ENCODE measurements around the gene C1orf210.

The C1orf210 gene

DNA sequence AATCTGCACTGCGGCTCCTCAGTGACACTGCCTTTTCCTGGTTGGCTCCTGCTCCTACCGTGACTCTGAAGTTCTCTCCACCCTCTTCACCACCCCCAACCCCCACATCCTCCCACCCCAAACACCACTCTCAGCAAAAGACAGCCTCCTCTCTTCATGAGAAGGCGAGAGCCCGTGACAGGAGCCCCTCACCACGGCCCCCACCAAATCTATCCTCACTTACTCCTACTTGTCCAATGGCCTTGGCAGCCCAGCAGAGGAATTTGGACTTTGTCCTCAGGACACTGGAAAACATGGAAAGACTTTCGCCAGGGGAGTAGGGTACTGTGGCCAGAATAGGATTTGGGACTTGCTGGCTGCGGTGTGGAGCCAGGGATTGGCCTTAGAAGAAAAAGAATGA is 8.7 kb downstream of the C1orf210 start:
- DNase-seq (ENCODE audit: low read depth, low spot score): no peak
- no peak overlapping the region for H3K27ac ChIP-seq

DNA sequence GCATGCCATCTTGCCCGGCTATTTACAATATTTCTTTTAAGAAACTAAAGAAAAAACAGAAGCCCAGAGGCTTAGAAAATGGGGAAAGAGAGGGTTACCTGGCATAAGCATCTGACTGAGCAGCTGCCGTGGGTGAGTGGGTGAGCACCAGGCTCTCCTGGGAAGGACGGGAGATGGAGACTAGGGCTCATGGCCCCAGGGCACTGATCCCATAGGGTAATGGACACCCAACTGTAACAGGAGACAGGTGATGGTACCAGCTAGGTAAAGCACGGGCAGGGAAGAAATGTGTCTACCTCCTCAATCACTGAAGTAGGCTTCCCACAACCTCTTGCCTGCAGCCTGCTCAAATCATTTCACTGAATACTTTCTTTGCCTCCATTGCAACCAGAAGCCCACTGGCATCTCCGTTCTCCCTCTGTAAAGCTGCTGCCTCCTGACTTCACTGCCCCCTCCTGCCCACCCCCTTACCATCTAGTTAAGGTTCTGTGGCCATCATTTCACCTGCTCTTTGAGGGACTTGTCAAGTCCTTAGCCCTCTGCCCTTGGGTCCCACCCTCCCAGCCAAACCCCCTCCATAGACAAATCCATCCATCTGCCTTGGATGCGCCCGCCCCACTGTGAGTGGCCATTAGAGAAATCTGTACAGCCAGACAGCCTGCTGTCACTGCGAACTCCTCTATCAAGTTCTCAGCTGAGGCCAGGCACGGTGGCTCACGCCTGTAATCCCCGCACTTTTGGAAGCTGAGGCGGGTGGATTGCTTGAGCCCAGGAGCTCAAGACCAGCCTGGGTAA is 9.4 kb downstream of the C1orf210 start:
- H3K27ac ChIP-seq: no peak overlapping the region
- DNase-seq (ENCODE audit: low read depth, low spot score): no peak

DNA sequence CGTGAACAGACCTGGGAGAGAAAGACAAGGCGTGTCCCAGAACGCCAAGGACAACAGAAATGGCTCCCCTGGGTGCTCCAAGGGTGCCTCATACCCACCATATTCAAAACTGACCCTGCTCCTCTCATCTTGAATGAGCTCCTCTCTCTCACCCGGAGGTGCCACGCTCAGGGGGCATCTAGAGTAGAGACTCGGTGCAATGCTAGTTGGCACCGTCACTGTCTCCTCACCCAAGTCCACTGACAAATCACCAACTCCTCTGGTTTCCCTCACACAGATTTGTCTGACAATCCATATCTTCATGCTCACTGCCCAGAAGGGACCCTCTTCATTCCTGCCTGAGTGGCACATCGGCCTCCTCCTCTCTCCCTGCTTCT is 10.6 kb downstream of the C1orf210 start:
- no peak for DNase-seq (ENCODE audit: low read depth, low spot score)
- peak overlapping the region; percentile 48 for H3K27ac ChIP-seq

DNA sequence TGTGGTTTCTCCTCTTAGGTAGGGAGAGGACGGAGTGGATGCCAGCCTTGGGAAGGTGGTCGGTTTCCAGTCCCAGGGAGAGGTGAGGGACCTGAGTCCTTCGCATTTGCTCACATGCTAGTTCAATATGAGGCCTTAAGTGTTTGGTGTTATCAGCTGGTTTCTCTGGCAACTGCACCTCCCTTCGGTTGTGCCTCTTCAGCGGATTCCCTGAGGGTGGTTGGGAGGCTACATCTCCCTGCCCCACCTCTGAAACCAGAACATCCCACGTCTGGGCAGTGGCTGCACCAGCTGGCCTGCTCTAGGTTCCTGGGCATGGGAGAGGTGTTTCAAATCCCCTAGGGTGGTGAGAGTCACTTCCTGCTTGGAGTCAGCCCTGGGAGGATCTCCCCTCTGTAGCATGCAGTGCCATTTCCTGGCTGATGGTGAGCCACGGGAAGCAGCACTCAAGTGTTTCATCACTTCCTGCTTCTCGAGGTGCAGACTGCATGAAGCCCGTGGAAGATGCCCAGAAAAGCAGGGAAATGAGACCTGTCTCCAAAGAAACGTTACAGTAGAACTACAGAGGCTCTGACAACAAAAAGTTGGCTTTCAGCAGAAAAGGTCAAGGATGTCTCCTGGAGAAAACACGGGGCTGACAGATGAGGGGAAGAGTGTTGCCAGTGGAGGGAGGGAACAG is 11.1 kb downstream of the C1orf210 start:
- H3K27ac ChIP-seq: peak overlapping the region; percentile 48
- DNase-seq (ENCODE audit: low read depth, low spot score): no peak

DNA sequence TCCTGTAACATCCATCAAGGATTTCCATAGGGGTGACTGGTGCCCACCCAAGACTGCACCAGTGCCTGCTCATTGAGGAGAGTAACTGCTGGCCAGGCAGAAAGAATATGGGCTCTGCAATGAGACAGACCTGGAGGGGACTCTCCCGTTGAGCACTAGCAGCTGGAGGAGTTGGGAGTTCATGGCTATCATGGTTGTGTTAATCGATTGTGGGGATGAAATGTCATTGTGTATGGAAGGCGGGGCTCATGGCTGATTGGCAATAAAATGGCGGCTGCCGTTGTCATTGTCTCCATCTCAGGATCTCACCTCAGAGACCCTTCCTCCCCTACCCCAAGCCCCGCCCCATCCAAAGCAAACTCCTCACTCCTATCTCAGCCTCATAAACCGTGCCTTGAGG is 11.7 kb downstream of the C1orf210 start:
- no peak for DNase-seq (ENCODE audit: low read depth, low spot score)
- peak overlapping the region; percentile 48 for H3K27ac ChIP-seq

DNA sequence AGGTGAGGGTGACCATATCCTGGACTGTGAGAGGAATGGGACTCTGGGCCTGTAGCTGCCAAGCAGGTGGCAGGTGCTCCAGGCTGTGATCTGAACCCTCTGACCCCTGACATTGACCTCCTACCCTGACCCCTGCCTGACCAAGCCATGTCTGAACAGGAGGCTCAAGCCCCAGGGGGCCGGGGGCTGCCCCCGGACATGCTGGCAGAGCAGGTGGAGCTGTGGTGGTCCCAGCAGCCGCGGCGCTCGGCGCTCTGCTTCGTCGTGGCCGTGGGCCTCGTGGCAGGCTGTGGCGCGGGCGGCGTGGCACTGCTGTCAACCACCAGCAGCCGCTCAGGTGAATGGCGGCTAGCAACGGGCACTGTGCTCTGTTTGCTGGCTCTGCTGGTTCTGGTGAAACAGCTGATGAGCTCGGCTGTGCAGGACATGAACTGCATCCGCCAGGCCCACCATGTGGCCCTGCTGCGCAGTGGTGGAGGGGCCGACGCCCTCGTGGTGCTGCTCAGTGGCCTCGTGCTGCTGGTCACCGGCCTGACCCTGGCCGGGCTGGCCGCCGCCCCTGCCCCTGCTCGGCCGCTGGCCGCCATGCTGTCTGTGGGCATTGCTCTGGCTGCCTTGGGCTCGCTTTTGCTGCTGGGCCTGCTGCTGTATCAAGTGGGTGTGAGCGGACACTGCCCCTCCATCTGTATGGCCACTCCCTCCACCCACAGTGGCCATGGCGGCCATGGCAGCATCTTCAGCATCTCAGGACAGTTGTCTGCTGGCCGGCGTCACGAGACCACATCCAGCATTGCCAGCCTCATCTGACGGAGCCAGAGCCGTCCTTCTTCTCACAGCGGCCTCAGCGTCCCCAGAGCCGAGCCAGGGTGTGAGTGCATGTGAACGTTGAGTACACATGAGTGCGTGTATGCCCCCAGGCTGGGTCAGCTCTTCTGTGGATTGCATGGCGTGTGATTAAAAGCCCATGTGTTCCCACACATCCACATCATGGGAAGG is 12.5 kb downstream of the C1orf210 start:
- no peak overlapping the region for H3K27ac ChIP-seq
- DNase-seq (ENCODE audit: low read depth, low spot score): no peak

DNA sequence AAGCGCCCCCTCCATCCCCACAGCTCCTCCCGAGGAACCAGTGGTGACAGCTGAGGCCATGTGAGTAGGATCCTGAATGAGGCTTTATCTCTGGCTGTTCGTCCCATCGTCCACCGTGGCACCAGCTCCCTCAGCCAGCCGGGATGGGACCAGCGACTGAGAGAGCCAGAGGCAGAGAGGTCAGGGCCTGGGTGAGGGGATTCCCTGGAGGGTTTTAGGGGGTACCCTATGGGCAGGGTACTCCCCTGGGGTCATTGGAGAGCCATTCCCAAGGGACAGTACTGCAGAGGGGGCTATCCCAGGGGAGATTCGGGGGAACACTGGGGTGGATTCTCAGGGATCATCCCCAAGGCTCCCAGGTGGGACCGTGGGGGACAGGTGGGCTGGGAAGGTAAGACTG is 13.2 kb downstream of the C1orf210 start:
- no peak for DNase-seq (ENCODE audit: low read depth, low spot score)

DNA sequence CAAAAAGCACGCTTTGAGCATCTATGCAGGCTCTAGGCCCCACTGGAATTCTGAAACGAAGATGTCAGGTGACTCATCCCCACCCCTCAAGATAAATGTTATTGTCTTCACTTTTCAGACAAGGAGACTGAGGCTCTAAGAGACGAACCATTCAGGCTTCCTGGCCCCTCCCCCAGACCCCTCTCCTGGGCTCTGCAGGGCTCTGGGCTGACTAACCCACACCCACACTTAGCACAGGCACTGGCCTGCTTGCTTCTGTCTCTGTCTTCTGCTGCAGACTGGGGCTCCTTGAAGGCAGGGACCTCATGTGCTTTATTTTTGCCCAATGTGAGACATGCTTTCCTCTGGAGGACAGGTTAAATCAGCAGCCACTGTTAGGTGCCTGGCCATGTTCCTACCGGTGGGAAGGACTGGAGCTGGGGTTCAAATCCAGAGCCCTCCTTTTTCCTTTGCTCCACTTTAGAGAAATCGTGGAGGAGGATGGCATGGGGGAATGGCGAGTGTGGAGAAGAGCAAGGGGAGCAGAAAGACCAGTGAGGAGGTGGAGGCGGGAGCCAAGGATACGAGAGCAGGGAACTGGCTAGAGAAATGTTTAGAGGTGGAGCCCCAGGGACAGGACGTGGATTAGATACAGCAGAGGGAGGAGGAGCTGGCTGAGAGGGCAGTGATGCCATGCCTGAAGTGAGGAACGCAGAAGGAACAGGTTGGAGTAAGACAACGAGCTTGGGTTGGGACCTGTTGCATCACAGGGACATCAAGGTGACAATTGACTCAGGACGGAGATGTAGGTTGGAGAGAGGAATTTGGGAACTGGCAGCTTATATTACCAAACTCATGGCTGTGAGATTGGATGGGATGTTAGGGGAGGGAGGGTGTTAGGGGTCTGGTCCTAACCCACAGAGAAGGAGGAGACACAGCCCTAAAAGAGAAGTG is 13.9 kb downstream of the C1orf210 start:
- no peak for DNase-seq (ENCODE audit: low read depth, low spot score)
- H3K27ac ChIP-seq: peak overlapping the region; percentile 51

More for the DNA sequence above, 13.2 kb downstream of the C1orf210 start:
- no peak overlapping the region for H3K27ac ChIP-seq

DNA sequence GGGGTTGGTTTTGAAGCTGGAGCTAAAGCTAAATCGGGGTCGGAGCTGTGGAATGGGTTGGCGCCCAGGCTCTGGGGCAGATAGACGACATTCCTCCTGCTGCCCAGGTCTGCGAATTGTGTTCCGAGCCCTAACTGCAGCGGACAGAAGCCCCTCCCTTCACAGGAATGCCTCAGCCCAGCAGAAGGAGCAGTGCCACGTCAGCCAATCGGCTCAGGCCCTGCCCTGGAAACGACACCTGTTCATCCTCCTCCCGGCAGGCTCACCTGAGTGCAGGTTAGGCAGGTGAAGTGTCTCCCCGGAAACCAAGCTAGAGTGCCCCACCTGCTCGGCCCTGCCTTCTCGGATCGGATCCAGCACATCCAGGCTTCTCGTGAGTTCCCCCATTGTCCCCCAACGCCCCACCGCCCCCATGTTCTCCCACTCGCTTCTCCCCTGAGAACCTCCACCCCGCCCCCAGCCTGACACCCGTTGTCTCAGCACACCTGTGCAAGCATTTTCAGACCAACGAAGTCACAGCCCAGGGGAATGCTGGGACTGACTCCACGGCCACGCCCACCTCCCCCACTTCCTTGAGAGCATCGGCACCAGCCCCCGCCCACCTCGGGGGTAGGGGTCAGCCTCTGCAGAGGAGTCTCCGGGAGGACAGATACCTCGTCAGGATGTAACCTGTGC is 14.8 kb downstream of the C1orf210 start:
- H3K27ac ChIP-seq: peak overlapping the region; percentile 51
- peak; percentile 53 for DNase-seq (ENCODE audit: low read depth, low spot score)

- DNase-seq (ENCODE audit: low read depth, low spot score): no peak
- H3K27ac ChIP-seq: peak within 1 kb of the TSS; percentile 51
Measured at GRCh38 chr1:43269627-43270375, 15.6 kb downstream of the C1orf210 start, which contains the start of gene TMEM125. Gene TMEM125 (plus strand): TSS chr1:43269983. CDS start chr1:43272723, 2,740 bp downstream.

DNA sequence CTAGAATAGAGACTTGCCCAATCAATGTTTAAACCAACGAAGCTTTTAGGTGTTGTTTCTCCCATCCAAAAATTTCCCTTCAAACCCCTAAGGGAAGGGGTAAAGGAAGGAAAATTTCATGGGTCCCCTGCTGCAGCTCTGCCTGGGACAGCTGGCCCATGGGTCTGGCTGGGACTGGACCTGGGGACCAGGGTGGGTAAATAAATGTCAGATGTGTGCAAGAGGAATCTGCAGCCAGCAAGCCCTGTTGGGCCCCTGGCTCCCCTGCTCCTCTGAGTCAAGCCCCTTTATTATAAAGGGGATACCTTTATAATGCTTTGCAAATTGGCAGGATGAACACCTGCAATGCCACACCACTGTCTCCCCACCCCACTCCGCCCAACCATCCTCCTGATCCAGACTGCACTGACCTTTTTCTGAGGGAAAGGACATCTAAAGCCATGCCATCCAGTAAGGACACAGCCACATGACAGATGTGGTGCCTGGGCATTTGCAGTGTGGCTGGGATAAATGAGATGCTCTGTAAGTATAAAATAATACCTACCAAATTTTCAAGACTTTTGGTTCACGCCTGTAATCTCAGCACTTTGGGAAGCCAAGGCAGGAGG is 17.5 kb downstream of the C1orf210 start:
- DNase-seq (ENCODE audit: low read depth, low spot score): no peak
- no peak overlapping the region for H3K27ac ChIP-seq

- H3K27ac ChIP-seq: no peak overlapping the region
- DNase-seq (ENCODE audit: low read depth, low spot score): no peak
Measured at GRCh38 chr1:43267291-43267805, 18.0 kb downstream of the C1orf210 start.

GRCh38 chr1:43266881-43267280 is 18.5 kb downstream of the C1orf210 start:
- no peak overlapping the region for H3K27ac ChIP-seq
- no peak for DNase-seq (ENCODE audit: low read depth, low spot score)

DNA sequence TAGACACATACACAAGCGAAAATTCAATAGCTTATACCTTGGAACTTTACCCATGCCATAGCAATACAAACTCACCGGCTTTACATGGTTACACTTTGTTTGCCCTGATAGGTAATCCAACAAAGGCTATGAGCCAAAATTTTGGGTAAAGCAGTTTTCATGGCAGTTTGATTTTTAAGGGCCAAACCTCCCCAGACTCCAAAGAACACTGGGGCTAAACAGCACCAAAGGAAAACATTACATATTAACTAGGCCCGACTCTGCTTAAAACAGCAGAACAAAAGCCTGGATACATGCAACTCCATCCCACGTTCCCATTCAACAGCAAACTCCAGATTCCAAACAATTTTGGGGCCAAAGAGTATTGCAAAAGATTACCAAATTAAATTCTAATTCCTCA is 19.9 kb downstream of the C1orf210 start:
- DNase-seq (ENCODE audit: low read depth, low spot score): no peak

GRCh38 chr1:43258370-43258769 is 27.0 kb downstream of the C1orf210 start:
- DNase-seq (ENCODE audit: low read depth, low spot score): no peak
- no peak overlapping the region for H3K27ac ChIP-seq

More for the DNA sequence above, 19.9 kb downstream of the C1orf210 start:
- no peak overlapping the region for H3K27ac ChIP-seq

DNA sequence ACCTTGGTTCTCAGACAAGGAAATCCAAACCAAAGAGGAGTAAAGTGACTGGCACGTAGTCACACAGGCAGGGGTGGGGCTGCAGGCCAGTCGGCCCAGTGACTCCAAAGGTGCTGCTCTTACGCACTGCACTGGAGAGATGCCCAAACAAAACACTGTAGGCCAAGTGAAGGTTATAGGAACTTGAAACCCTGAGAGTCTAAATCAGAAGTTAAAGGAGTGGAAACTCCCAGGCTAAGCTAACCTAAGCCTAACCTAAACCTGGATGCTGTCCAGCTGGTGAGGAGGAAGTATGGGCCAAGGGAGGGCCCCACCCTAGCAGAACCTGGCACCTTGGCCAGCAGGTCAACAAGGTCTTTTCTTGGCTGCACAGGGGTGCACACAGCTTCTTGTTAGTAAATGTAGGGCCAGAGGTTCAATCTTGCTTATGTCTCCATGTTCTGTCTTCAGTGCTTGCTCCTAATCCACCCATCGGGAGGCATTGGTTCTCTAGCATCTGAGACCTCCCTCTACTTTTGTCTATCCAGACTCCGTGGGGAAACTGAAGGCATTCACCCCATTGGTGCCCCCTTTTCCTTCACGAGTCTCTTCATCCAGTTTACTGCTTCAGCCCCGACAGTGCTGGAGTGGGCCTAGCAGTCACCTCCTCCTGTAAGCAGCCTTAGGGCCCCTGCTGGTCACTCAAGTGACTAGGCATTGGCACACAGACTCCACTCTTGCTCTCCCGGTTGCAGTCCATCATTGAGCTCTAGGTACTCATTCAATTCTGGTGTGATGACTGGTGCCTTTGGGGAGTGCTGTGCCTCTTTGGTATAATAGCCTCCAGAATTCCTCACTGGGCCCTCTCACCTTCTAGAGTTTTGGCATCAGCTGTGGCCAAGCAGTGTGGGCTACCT is 28.5 kb downstream of the C1orf210 start:
- peak; percentile 37 for DNase-seq (ENCODE audit: low read depth, low spot score)
- H3K27ac ChIP-seq: peak overlapping the region; percentile 7
